ENCODE data around the gene APBA2. TPM values are rescaled to one million over a fixed set of nuclear protein-coding genes. Genes with fewer than 3 reads are reported as not detected.

APBA2 gene
- total RNA-seq, 1 donor from 2014 or later = 0.38 TPM

DNA sequence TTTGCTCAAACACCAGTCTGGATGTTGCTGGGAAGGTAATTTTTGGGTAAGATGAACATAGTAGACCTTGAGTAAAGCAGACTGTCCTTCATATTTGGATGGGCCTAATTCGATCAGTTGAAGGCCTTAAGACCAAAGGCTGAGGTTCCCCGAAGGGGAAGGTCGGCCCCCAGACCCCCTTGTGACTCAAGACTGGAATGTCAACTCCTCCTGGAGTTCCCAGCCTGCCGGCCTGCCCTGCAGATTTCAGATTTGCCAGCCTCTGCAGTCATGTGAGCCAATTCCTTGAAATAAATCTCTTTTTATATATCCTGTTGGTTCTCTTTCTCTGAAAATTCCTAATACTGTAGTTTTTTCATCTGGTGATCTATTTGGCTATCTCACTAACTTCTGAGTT lies 146.5 kb downstream of the APBA2 start:
- Histone ChIP-seq H3K36me3 (no peaks in the 10 kb centered on the region), H3K9me3 (replicated peaks) (peaks cover 10% of the 10 kb centered on the region), H3K4me1 (no peaks in the 10 kb centered on the region), H3K27ac (replicated peaks) (no peak overlapping the region), H3K4me3 (no peak overlapping the region), H3K27me3 (ENCODE audit: low read depth) (no peaks in the 10 kb centered on the region)
- no peak for DNase-seq
- intact Hi-C loops (cut with micrococcal nuclease) = no loop called here
- TF ChIP-seq, protein P1, sequence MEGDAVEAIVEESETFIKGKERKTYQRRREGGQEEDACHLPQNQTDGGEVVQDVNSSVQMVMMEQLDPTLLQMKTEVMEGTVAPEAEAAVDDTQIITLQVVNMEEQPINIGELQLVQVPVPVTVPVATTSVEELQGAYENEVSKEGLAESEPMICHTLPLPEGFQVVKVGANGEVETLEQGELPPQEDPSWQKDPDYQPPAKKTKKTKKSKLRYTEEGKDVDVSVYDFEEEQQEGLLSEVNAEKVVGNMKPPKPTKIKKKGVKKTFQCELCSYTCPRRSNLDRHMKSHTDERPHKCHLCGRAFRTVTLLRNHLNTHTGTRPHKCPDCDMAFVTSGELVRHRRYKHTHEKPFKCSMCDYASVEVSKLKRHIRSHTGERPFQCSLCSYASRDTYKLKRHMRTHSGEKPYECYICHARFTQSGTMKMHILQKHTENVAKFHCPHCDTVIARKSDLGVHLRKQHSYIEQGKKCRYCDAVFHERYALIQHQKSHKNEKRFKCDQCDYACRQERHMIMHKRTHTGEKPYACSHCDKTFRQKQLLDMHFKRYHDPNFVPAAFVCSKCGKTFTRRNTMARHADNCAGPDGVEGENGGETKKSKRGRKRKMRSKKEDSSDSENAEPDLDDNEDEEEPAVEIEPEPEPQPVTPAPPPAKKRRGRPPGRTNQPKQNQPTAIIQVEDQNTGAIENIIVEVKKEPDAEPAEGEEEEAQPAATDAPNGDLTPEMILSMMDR (IDR thresholded peaks at IDR 0.05; ENCODE audit: borderline replicate concordance) = no peak

DNA sequence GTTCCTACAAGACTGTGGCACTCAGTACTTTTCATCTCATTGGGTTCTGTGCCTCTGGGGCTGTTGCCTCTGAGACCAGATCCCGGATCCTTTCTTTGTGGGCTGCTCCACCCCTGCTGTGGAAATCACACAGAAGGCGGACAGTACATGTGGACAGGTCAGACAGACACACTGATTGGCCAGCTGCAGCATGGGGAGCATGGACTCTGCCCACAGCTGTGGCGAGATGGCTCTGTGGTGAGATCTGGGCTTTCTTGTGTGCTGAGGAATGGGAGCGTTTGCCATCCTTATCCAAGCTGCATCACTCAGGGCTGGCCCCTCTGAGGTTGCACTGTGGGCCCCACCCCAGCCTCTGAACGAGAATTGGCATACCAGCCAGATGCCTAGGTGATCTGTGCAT lies 147.0 kb downstream of the APBA2 start:
- H3K36me3 ChIP-seq = no peaks in the 10 kb centered on the region
- H3K4me1 ChIP-seq = no peaks in the 10 kb centered on the region
- no peak overlapping the region for H3K4me3 ChIP-seq
- peaks cover 10% of the 10 kb centered on the region for H3K9me3 ChIP-seq (replicated peaks)
- intact Hi-C loops (cut with micrococcal nuclease) = no loop called here
- DNase-seq = no peak
- no peak overlapping the region for H3K27ac ChIP-seq (replicated peaks)
- H3K27me3 ChIP-seq (ENCODE audit: low read depth) = no peaks in the 10 kb centered on the region
- TF ChIP-seq, protein P1 (IDR thresholded peaks at IDR 0.05; ENCODE audit: borderline replicate concordance) = no peak

DNA sequence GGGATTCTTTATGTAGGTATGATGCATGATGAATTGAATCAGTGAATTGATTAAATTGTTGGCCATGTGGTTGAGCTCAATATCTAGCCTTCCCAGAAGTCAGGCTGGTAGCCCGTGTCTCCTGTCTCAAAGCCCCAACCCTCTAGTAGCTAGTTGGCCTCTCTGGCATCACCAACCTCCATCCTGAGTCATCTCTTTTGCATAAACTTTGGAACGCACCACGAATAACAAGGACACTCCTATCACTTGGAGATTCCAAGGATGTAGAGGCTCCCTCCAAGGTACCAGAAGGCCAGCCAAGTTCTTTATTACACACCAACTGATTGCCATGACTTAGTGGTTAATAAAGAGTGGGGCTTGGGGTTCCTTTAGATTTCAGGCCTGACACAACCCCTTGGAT lies 148.4 kb downstream of the APBA2 start:
- H3K27ac ChIP-seq (replicated peaks) = no peak overlapping the region
- H3K9me3 ChIP-seq (replicated peaks) = no peaks in the 10 kb centered on the region
- no peaks in the 10 kb centered on the region for H3K4me1 ChIP-seq
- TF ChIP-seq, protein P1 (IDR thresholded peaks at IDR 0.05; ENCODE audit: borderline replicate concordance) = no peak
- no peak for DNase-seq
- no peaks in the 10 kb centered on the region for H3K36me3 ChIP-seq
- H3K4me3 ChIP-seq = no peak overlapping the region
- no peaks in the 10 kb centered on the region for H3K27me3 ChIP-seq (ENCODE audit: low read depth)
- intact Hi-C loops (cut with micrococcal nuclease) = no loop called here

DNA sequence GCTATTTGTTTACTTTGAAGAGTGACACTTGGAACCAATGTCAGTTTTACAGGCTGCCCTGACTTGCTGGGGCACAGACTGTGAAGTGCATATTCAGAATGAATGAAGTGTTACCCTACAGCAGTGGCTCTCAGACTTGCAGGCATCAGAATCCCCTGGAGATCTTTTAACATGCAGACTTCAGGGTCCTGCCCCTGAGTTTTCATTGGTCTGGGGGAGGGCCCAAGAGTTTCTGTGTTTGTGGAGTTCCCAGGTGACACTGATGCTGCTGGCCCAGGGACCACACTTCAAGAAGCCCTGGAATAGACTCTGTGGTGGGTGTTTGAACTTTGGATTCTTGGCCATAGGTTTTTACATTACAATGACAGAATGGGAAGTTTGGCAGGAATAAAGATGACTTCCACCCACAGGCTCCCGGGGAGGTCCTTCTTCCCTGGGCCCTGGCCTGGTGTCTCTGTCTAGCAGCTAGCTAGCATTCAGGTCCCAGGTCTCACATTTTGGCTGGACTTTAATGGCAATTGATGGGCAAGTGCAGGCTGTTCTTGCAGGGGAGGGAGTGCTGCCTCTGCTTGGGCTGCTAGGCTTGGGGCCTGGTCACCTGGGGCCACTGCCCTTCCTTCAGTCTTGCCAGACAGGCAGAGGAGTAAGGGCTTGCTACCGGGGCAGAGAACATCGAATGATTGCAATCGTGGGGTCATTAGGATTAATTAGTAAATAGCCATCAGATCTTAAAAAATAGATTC lies 149.0 kb downstream of the APBA2 start:
- intact Hi-C loops (cut with micrococcal nuclease) = no loop called here
- Histone ChIP-seq H3K4me1 (no peaks in the 10 kb centered on the region), H3K36me3 (no peaks in the 10 kb centered on the region), H3K27ac (replicated peaks) (no peak overlapping the region), H3K4me3 (no peak overlapping the region), H3K27me3 (ENCODE audit: low read depth) (no peaks in the 10 kb centered on the region), H3K9me3 (replicated peaks) (no peaks in the 10 kb centered on the region)
- no peak for DNase-seq
- TF ChIP-seq, protein P1 (IDR thresholded peaks at IDR 0.05; ENCODE audit: borderline replicate concordance) = no peak

DNA sequence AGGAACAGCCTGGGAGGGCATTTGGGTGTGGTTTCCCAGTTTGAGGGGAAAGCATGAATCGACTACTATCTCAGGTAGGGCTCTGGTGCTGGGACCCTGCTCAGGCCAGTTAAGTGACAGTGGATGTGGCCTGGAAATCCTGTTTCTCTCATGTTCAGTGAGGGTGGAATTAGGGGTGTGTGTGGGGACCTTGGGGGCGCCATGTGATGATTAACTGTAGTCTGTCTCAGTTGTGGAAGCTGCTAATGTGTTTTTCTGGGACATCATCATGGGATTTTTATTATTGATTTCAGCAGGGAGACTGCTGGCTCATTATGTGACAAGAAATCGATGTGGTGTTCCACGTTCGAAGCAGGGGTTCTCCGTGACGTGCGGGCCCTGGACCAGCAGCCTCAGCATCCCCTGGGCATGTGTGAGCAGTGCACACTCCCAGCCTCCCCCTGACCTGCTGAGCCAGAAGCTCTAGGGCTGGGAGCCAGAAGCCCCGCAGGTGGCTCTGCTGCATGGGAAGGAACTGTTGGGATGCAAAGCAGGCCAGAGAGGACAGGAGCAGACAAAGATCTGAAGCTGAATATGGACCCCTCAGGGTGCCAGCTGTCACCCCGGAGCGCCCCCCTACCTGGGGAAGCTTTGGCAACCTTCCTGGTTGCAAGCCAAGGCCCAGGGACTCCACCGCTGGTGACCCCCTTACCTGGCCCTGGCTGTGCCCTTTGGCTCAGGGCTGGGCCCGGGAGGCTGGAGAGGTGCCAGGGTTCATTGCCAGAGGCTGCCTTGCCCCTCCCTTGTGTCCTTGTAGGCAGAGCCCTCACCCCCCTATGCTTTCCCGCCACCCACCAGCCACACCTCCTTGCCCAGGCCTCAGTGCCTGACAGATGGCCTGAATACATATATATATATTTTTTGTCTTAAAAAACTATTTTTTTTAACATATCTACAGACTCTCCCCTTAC lies 149.8 kb downstream of the APBA2 start:
- intact Hi-C loops (cut with micrococcal nuclease) = no loop called here
- TF ChIP-seq, protein P1 (IDR thresholded peaks at IDR 0.05; ENCODE audit: borderline replicate concordance) = no peak
- no peak overlapping the region for H3K27ac ChIP-seq (replicated peaks)
- H3K4me1 ChIP-seq = no peaks in the 10 kb centered on the region
- no peak for DNase-seq
- no peak overlapping the region for H3K4me3 ChIP-seq
- H3K27me3 ChIP-seq (ENCODE audit: low read depth) = no peaks in the 10 kb centered on the region
- no peaks in the 10 kb centered on the region for H3K36me3 ChIP-seq
- no peaks in the 10 kb centered on the region for H3K9me3 ChIP-seq (replicated peaks)

Measured in left ventricle myocardium inferior (tissue), 1 donor.